GM19452 (cell line): ENCODE data around the gene LYRM4.

Source experiments
- ATAC-seq: cut with Tn5 transposase; IDR thresholded peaks from one replicate; pipeline ENCODE4 v1.9.1; 2021; ENCODE audit not compliant: unreplicated experiment

The LYRM4 gene

DNA sequence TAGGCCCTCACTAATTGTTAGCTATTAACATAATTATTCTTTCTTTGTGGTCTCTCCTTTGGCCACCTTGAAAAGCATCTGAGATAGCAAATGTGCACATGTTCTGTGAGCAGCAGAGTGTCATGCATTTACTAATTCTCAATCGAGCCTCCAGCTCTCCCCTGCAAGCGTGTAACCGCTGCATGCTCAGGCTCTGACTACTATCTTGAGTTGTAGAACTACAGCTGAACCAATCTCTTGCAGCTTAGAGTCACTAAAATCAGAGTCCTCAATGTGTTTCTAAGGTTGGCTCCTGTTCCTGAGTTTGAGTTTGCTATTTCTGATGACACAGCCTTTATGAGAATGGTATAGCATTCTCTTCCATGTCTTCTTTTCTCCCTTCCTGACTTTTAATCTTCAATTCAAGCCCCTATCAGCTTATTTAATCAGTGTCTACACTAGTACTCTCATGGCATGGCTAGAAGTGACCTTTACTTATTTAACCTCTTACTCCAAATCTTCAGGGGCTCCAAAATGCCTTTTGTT is 110.1 kb downstream of the LYRM4 start:
- no peak for ATAC-seq

DNA sequence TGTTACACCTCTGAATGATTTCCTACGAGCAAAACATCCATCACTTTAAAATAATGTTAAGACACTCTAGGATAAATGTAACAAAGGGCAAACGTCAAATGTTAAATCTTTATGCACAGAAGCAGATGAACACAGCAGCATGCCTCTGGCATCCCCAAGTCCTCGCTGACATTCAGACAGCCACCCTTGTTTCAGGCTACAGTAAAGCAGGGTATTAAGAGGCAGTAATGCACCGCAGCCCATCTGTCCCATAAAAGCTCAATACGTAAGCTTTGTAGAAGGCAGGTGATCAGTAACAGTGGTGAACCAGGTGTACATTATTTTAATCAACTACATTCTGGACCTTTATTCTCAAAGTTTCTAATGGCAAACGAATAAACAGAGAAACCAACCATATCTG is 110.9 kb downstream of the LYRM4 start:
- ATAC-seq = no peak

DNA sequence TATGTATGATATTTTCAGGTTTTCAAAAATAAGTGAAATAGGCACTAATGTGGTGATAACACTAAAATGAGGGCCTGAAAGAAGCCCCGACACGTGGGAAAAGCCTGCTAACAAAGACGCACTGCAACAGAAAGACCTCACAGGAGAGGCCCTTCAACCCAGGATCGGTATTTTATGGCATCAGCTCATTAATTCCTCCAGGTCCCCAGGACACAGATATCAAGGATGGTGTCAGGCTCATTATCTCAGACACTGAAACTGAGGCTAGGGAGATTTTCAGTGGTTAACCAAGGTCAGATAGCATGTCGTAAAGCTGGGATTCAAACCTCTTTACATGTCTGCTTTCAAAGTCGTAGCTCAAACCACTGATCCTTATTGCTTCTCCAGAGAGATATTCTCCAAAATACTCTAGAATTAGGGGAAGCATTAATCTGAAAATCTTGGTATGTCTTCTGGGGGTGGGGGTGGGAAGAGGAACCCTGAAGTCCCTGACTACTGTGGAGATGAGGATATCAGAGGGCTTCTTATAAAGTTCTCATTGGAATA is 111.5 kb downstream of the LYRM4 start:
- no peak for ATAC-seq

GRCh38 chr6:5146398-5146797 is 114.4 kb downstream of the LYRM4 start:
- no peak for ATAC-seq

- no peak for ATAC-seq
These were observed 117.0 kb downstream of the LYRM4 start for GRCh38 chr6:5143634-5144311.

DNA sequence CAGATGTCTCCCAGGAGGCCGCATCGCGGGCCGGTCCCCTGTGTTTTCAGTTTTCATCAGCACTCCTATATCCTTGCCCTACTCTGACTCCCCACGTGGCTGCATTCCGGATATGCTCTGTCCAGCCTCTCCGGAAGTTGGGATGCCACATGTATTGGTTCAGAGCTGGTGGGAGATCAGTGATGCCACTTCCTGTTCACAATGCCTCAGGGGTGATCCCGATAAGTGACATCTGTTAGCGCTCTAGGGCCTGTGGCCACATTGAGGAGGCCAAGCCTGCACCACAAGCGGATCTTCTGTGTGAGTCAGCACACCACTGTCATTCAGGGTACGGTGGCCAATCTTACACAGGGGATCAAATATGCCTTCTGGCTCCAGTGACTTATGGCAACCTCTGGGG is 117.8 kb downstream of the LYRM4 start:
- ATAC-seq = no peak

- no peak for ATAC-seq
These were observed 118.6 kb downstream of the LYRM4 start for GRCh38 chr6:5142131-5142530.

- ATAC-seq = no peak
These were observed 119.7 kb downstream of the LYRM4 start for GRCh38 chr6:5141046-5141445.

- no peak for ATAC-seq
These were observed 120.7 kb downstream of the LYRM4 start for GRCh38 chr6:5139828-5140771.

DNA sequence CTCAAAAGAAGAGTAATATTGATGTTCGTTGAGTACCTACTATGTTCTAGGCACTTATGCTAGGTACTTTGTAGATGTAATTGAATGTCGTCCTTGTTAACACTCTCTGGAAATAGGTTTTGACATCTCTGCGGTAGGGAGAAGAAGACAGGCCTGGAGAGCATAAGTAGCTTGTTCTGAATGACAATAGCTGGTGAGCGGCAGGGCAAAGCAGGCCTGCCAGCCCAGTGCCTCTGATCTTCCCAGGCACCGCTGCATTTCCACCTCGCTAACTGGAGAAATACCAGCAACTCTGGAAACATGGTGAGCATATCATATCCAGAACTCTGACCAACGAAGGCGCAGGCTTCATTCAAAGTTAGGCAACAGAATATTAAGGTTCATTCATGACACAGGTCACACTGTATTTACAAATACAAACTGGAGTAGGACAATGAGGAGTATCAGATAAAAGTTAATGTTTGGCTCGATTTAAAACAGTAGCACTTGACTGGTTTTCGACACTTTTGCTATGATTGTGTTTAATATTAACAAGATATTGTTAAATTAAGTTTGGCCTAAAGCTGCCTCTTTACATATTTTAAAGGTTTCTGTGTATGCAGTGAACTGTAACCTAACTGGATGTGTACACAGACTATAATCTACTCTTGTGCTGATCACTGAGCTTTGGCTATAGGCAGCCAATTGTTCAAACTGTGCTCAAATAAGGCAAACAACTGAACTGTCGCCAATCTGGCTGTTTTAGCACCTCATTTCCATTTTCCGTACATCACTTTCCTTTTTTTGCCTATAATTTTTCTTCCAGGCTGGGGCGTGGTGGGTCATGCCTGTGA is 121.5 kb downstream of the LYRM4 start:
- no peak for ATAC-seq

- no peak for ATAC-seq
These were observed 123.9 kb downstream of the LYRM4 start for GRCh38 chr6:5136851-5137250.

DNA sequence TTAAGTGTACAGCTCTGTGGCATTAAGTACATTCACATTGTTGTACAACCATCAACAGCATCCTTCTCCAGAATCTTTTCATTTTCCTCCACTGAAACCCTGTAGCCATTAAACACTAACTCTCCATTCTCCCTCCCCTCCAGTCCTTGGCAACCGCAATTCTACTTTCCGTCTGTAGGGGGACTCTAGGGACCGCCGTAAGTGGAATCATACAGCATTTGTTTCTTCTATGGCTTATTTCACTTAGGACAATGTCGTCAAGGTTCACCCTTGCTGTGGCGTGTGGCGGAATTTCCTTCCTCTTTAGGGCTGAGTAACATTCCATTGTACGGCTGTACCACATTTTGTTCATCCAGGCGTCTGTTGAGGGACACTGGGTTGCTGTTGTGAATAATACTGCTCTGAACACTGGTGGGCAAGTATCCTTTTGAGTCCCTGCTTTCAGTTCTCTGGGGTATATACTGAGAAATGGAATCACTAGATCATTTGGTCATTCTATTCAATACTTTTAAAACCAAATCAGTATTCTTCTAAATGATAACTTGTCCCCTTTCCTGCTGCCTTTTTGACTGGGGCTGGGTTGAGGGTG is 124.9 kb downstream of the LYRM4 start:
- ATAC-seq = no peak

- no peak for ATAC-seq
These were observed 126.8 kb downstream of the LYRM4 start for GRCh38 chr6:5133943-5134342.

- peak; percentile 74 for ATAC-seq
These were observed 128.0 kb downstream of the LYRM4 start for GRCh38 chr6:5132731-5133130.

DNA sequence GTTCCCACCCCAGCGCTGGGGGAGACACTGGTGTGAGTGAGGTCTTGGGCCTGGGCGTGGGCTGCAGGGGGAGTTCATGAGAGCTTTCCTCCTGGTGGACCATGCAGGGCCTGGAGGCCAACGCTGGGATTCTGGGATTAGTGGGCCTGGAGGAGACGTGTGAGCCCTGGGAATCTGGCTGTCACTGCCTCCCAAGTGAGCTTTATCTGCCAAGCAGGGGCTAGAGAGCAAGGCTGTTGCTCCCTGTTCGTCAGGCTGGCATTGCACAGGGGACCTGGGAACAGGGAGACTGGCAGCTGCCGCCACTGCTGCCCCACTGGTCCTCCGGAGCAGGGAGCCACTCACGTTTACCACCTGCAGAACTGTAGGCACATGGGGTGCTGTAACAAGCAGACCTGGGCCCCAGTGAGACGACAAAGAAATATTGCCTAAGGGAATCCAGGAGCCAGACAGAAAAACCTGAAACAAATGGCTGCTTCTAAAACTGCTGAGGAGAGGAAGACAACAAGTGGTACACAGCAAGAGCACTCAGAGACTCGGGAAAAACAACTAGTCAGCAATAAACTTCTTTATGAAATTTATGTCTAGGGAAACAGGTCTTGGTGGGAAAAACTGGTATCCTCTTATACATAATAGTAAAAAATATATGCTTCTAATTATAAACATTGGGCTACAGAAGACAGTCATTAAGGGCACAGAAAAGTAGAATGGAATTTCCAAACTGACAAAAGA is 130.4 kb downstream of the LYRM4 start:
- no peak for ATAC-seq

- ATAC-seq = no peak
These were observed 132.4 kb downstream of the LYRM4 start for GRCh38 chr6:5128351-5128750.

DNA sequence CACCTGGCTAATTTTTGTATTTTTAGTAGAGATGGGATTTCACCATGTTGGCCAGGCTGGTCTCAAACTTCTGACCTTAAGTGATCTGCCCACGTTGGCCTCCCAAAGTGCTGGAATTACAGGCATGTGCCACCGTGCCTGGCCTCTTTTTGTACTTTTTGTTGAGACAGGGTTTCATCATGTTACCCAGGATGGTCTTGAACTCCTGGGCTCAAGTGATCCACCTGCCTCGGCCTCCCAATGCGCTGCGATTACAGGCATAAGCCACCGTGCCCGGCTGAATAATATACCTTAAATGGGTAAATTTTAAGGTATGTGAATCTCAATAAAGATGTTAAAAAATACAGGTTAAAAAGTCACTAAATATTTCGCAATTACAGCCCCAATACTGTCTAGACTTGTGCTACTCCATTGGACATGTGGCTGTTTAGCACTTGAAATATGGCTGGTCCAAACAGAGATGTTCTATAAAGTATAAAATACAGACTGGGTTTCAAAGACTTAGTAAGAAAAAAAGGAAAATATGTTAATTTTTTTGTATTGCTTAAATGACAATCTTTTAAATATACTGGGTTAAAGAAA is 133.6 kb downstream of the LYRM4 start:
- no peak for ATAC-seq

GRCh38 chr6:5126214-5126613 is 134.5 kb downstream of the LYRM4 start:
- ATAC-seq = no peak
